Panc1 (cell line): ENCODE measurements around the gene GMDS.

ENCODE experiments used
- CTCF ChIP-seq: fragments of 450-650 bp; IDR thresholded peaks from 2 replicates; pipeline ENCODE4 v1.5.1; 2017; ENCODE audit warnings: mild to moderate bottlenecking
- POLR2AphosphoS5 ChIP-seq: IDR thresholded peaks from 2 replicates; pipeline ENCODE4 v1.6.1; 2012; ENCODE audit warnings: mild to moderate bottlenecking, low read depth, low read length, moderate library complexity

GRCh38 chr6:2078888-2079287 lies 166.5 kb downstream of the GMDS start:
- TF ChIP-seq CTCF (no peak), POLR2AphosphoS5 (no peak)
